DMS79 (cell line): ENCODE results near the gene SGCG.
"Not testable (repeated sequence)": the region's sequence is repeated elsewhere in the genome, so short reads cannot be mapped to it uniquely, and the experiment has no call there.

Source experiments
- DNase-seq: peaks from one replicate; lab custom pipeline; 2025; lab: John Stamatoyannopoulos, UW

Gene SGCG

DNA sequence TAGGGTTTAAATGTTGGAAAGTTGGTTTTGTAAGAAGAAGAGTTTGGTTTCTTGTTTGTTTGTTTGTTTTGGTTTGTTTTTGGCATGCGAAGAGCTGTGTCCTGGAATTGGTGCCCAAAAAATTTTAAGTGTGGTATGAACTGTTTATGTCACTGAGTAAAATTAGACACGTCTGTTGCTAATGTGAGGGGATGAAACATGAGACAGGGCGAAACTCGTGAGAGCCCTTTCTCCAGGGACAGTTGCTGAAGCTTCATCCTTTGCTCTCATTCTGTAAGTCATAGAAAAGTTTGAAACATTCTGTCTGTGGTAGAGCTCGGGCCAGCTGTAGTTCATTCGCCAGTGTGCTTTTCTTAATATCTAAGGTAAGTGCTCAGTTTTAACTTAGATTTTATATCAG, at the start of gene SGCG:
Gene SGCG, plus strand, starts transcription at position 269 of the 400 bp plus-strand sequence. CDS start 22,716 bp downstream, outside the sequence.
- no peak for DNase-seq

GRCh38 chr13:23134542-23134941, 46.2 kb upstream of the SGCG start:
- DNase-seq = no peak

DNA sequence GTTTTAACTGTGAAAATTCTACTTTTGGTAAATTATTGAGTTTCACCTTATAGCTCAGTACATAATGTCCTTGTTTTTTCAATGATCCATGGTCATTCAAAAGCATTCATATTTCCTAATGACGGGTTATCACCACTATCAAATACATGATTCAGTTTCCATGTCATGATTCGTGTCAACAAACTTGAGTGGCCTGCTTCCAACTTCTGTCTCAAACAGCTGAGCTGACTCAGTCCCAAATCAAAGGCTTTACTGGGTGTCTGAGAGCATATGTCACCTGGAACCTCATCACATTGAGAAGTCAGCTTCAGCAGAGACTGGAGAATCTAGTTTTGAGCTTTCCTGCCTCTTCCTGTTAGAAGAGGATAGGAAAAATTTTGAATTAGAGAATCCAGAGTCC, 40.3 kb upstream of the SGCG start:
- no peak for DNase-seq

DNA sequence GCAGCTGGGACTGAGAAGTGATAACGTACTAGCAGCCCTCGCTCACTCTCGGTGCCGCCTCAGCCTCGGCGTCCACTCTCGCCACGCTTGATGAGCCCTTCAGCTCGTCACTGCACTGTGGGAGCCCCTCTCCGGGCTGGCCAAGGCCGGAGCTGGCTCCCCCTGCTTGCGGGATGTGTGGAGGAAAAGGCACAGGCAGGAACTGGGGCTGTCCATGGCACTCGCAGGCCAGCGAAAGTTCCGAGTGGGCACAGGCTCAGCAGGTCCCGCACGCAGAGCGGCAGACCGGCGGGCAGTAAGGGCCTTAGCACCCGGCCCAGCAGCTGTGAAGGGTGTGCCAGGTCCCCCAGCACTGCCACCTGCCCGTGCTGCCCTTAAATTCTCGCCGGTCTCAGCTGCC, 38.8 kb upstream of the SGCG start:
- DNase-seq = no peak

DNA sequence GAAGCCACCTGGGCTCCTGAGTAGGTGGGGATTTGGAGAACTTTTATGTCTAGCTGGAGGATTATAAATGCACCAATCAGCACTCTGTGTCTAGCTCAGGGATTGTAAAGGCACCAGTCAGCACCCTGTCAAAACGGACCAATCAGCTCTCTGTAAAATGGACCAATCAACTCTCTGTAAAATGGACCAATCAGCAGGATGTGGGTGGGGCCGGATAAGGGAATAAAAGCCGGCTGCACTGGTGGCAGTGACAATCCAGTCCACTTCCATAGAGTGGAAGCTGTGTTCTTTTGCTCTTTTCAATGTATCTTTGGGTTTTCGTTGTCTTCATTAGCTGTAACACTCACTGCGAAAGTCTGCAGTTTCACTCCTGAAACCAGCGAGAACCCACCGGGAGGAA, 38.2 kb upstream of the SGCG start:
- DNase-seq = not testable (repeated sequence)

- no peak for DNase-seq
Observed at GRCh38 chr13:23144431-23144830, 36.3 kb upstream of the SGCG start.

DNA sequence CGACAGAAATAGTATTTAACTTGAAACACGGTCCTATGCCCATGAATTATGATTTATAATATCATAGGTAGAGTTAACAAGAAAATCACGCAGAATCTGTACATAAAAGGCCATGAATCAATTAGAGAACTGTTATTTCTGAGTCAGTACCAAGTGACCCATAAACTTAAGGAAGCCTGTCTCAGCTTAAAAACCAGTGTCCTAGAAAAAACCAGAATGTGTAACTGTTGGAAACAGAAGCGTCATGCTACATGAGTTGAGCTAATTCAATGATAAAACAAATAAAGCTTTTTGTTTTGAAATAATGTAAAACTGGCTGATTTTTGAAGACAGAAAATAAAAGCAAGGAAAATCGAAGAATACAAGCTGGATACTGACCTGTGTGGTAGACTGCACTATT, 34.8 kb upstream of the SGCG start:
- DNase-seq = no peak

GRCh38 chr13:23146811-23147625, 33.8 kb upstream of the SGCG start:
- DNase-seq = no peak

DNA sequence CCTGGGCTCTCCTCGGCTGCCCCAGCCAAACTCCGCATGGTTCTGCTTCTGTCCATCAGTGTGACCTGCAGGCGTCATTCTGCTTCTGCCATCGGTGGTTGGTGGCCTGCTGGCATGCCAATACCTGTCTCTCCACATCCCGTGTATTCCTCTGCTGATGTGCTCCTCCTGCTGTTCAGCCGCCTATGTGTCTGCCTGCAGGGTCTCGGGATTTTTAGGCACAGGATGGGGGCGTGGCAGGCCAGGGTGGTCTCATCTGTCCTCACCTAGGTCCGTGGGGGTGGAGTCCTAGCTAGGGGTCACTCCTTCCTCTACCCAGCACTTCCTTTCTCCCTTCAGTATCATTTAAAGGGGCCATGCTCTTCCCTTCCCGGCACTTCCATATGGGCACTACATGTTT, 33.0 kb upstream of the SGCG start:
- DNase-seq = no peak

DNA sequence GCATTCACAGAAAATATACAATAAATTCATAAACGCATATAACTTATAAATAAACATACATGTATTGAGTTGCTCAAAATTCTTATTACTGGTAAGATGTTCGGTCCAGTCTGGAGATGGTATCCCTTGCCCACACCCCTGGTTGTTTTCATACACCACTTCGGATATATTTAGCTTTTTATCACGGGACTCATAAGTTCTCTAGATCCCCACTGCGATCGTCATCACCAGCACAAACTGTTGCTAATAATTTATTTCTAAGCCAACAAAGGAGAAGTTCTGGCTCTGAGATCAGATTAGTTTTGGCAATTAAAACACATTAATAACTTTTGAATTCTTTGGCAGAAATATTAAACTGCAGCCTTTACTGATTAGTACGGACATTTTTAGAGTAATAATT, 23.0 kb upstream of the SGCG start:
- no peak for DNase-seq

DNA sequence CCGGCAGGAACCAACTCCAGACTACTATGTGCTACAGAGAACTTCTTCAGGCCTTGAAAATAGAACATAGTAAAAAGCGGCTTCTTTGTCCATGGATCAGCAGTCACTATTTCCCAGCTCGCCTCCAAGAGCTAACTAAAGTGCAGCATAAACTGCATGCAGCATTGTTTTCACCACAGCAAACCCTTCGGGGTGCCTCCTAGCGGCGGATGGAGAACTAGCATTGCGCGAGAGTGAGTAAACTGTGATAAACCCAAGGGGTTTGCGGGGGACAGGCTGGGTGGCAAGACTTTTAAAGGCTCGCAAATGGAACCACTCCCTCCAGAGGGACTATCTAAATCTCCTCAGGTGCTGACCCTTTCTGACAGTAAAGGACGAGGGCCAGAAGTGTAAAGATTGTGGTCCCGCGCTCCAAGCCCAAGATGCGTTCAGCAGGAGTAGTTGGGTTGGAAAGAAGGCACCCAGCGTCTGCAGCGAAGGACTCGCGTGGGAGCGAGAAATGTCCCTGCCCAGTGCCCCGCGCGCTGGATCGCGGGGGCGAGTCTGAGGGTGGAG, 21.5 kb upstream of the SGCG start:
- DNase-seq = no peak

DNA sequence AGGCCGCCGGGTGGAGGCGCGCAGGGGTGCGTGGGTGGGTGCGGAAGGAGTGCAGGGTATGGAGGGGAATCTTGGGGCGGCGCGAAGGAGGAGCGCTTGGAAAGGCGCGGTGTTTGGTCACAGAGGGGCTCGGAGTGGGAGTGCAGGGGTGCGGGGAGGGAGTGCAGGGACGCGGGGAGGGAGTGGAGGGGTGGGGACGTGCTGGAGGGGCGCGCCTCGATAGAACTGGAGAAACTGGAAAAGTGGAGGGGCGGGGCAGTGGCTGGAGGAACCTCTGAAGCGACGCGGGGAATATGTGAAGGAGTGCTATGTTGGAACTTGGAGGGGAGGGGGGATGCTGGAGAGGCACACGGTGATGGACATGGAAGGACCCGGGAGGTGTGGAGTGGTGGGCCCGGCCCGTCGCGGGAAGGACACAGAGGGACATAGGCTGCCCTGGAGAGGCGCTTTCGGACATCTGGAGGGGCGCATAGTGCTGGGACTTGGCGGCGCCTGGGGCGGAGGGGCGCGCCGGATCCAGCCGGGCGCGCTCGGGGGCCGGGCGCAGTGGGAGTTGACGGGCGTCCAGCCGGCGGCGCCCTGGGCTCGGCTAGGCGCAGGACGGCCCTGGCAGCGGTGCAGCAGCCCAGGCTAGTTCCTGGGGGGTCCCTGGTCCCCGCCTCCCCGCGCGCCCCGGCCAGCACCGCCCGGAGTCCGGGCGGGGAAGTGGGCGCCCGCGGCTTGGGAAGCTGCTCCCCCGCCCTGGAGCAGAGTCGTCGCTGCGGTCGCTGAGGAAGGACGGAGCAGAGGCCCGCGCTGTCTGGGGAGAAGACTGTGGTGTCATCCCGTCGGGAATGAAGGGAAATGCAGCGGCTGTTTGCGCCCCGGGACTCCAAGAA, 20.8 kb upstream of the SGCG start:
- DNase-seq = no peak

DNA sequence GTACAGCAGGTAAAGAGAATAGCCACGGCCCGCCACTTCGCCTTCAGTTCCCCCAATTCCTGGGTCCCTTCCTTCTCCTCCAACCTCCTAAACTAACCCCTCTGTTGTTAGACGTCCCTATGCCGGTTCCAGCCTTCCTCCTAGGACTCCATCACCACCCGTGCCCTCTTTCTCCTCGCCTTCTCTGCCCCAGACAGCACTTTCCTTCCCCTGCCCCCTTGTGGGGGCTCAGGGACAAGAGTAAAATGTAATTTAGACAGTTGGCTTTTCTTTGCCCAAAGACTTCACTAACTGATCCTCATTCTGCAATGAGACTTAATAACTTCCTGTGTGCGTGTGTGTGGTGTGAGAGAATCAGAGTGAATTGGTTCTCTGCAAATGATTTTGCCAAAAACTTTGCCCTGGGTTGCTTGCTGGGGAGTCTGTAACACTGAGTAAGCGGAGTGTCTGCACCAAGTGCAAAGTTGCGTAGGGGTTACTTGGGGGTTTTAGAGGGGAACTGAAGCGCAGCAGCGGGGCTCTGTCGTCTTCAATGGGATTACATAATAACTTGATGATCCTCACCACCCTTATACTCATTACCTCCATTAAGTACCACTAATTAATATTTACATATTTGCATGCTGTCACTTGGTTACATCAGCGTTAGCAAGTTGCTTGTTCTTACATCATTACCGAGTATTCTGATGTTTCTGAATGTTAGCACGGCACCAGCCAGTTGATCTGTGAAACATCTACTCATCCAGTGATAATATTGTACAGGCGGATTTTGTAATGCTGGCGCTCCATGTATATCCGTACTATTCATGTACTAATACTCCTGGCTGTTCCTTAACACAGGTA, 19.9 kb upstream of the SGCG start:
- DNase-seq = no peak

DNA sequence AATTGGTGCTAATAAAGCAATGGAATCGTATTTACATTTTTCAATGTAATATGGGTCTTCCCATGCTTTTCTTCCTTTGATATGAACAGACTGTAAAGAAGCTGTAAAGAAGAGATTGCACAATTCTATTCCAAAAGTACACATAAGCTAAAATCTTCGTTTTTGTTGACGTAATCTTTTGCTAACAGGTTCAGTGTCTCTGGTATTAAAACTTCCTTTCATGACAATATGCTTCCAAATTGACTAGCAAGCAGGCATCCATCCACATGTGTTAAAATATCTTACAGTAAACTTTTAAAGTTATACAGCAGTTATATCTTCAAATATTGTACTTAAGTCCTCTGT, 19.3 kb upstream of the SGCG start:
- DNase-seq = no peak

GRCh38 chr13:23175920-23176319, 4.9 kb upstream of the SGCG start:
- no peak for DNase-seq

GRCh38 chr13:23182142-23182541, 1.4 kb downstream of the SGCG start:
- no peak for DNase-seq

GRCh38 chr13:23183292-23183691, 2.5 kb downstream of the SGCG start:
- DNase-seq = no peak

DNA sequence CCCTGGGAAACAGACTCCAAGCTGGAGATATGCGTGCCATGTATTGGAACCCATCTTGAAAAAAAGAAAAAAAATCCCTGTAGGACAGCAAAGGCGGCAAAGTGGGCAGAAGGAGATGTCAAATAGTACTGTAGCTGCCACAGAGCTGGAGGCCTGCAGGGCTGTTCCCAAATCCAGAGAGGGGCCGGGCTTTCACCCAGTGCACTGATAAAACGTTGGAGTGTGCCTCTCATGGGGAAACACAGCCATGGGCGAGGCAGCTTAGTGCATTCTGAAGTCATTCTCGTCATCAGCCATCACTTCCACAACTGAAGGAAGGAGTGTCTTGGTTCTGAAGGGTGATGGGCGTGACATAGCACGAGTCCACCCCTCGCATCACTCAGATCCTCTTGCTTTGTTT, 4.8 kb downstream of the SGCG start:
- no peak for DNase-seq

DNA sequence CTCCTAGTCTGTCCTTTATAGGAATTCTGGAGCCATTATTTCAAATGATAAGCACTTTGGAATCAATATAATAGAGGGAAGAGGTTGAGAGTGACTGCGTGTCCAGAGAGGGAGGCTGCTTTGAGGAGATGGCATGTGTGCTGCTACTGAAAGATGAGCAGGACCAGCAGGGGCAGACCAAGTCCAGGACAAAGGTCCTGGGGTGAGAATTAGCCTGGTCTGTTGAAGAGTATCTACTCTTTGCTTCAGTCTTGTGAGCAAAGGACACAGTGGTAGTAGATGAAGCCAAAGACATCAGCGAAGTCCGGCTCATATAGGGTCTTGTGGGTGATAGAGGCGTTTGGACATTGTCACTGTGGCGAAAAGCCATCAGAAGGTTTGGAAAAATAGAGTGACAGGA, 21.1 kb downstream of the SGCG start:
- no peak for DNase-seq

DNA sequence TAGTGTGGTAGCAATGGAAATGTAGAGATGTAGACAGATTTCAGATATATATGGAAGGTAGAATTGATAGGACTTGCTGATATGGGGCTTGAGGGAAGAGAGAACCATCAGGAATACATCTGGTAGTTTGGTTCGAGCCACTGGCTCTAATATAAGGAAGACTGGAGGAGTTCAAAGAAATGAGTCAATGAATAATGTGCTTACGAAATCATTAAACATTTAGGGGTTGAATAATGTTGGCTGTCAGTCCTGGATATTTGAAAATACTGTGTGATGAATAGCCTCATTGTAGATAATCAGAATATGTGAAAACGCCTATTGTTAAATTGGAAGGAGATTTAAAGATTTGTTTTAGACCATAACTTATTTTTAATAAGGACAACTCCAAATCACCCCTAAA, 21.6 kb downstream of the SGCG start:
- DNase-seq = no peak

GRCh38 chr13:23203516-23203915, 22.7 kb downstream of the SGCG start:
- no peak for DNase-seq

- DNase-seq = no peak
Observed at GRCh38 chr13:23205807-23206206, 25.0 kb downstream of the SGCG start.
